Choroid plexus epithelial cell (primary cell): Measurements from ENCODE around the gene SRRM4.

Experiments used
- DNase-seq: peaks from one replicate; pipeline ENCODE4 v3.0.0-alpha.2; 2010; ENCODE audit warnings: low read depth
- H3K4me3 ChIP-seq: 2 replicates; pipeline ENCODE4 v1.5.1; 2011; ENCODE audit warnings: low read depth, mild to moderate bottlenecking, control low read depth, low read length, moderate library complexity
- TF ChIP-seq, protein P1 (sequence below): conservative IDR thresholded peaks from 2 replicates; pipeline ENCODE4 v1.5.1; 2011; ENCODE audit warnings: low read depth, mild to moderate bottlenecking, control low read depth, inconsistent platforms, low read length, moderate library complexity

SRRM4 gene

DNA sequence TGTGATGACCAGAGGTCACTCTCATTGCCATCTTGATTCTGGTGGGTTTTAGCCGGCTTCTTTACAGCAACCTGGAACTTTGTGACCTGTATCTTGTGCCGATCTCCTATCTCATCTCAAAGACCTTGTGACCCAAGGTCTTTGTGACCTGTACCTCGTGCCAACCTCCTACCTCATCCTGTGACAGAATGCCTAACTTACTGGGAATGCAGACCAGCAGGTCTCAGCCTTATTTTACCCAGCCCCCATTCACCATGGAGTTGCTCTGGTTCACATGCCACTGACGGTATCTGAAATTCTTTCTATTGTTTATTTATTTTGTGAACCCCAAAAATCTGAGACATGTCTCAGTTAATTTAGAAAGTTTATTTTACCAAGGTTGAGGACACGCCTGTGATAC lies 189.9 kb downstream of the SRRM4 start:
- TF ChIP-seq, protein P1, sequence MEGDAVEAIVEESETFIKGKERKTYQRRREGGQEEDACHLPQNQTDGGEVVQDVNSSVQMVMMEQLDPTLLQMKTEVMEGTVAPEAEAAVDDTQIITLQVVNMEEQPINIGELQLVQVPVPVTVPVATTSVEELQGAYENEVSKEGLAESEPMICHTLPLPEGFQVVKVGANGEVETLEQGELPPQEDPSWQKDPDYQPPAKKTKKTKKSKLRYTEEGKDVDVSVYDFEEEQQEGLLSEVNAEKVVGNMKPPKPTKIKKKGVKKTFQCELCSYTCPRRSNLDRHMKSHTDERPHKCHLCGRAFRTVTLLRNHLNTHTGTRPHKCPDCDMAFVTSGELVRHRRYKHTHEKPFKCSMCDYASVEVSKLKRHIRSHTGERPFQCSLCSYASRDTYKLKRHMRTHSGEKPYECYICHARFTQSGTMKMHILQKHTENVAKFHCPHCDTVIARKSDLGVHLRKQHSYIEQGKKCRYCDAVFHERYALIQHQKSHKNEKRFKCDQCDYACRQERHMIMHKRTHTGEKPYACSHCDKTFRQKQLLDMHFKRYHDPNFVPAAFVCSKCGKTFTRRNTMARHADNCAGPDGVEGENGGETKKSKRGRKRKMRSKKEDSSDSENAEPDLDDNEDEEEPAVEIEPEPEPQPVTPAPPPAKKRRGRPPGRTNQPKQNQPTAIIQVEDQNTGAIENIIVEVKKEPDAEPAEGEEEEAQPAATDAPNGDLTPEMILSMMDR = no peak
- no peak overlapping the region for H3K4me3 ChIP-seq
- no peak for DNase-seq

DNA sequence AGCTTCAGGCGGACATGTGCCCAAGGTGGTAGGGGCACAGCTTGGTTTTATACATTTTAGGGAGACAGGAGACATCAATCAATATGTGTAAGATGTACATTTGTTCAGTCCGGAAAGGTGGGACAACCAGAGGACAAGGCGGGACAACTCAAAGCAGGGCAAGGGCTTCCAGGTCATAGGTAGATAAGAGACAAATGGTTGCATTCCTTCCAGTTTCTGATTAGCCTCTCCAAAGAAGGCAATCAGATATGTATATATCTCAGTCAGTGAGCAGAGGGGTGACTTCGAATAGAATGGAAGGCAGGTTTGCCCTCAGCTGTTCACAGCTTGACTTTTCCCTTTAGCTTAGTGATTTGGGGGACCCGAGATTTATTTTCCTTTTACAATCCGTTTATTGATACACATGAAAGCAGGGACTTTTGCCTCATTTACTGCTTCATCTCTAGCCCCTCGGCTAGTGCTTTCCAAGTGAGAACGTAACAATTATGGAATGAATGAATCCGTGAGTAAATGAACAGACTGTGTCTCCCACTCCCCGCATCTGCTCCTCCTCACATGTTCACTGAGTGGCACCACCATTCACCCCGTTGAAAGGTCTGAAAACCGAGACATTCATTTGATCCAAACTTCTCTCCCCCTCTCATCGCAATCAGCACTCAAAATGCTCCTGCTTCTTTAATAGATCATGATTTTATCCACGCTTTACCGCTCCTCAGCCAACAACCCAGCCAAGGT lies 190.5 kb downstream of the SRRM4 start:
- DNase-seq = no peak
- TF ChIP-seq, protein P1 = no peak
- no peak overlapping the region for H3K4me3 ChIP-seq

DNA sequence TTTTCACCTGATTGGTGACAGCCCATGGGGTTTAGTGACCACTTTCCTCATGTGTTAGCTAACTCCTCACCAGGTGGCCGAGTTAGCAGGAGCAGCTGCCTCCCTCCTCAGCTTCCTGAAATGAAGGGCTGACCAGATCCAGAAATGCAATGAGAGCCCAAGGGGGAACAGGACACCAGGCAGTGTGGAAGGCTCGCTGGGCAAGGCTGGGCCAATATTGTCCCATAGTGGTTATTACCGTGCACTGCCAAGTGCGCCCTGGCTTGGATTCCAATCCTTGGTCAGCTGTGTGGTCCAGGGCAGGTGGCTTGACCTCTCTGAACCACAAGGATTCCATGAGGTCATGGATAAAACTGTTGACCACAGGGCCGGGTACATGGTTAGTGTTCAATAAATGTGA lies 193.7 kb downstream of the SRRM4 start:
- TF ChIP-seq, protein P1 = no peak
- no peak overlapping the region for H3K4me3 ChIP-seq
- DNase-seq = no peak

DNA sequence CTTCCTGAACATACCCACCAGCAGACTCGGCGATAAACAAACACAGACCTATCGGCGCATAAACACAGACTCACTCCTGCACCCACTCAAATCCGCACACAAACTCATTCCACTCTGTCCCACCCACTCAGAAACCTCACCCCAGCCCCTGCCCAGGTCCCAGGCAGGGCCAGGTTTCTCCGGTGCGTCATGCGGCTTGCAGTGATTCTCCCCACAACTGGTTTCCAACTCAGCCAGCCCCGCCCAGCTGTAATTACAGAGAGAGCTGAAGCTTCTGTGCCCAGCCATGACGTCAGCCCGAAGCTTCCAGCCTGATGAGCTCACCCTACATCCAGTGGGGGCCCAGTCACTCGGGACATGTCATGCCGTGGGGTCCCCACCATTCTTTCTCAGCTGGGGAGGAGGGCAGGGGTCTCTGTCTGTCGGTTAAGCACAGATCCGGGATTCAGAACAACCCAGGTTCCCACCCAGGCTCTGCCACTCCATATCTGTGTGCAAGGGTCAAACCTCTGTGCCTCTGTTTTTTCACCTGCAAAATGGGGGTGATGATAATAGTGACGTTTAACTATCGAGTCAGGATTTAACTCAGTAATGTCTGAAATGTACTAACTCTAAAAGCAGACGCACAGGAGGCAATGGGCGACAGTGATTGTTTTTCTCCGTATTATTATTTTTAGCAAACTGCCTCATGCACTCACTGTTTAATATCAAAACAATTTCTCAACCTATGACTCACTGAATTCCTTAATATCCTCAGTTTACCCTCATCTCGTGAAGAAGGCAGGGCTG lies 195.1 kb downstream of the SRRM4 start:
- DNase-seq = peak; percentile 76
- H3K4me3 ChIP-seq = peak overlapping the region; percentile 28

DNA sequence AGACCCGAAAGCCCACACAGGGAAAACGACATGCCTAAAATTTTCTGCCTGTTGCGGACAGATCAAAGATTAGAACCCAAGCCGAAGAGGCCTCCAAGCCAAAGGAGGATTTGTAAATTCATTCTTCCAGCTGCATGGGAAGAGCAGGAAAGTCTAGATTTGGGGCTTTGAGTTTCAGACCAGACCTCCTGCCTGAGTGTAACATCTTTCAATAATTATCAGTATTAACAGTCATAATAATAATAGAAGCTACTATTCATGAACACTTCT lies 195.7 kb downstream of the SRRM4 start:
- TF ChIP-seq, protein P1 = no peak
- no peak overlapping the region for H3K4me3 ChIP-seq
- DNase-seq = no peak

More for the DNA sequence above, 195.1 kb downstream of the SRRM4 start:
- TF ChIP-seq, protein P1 = no peak

DNA sequence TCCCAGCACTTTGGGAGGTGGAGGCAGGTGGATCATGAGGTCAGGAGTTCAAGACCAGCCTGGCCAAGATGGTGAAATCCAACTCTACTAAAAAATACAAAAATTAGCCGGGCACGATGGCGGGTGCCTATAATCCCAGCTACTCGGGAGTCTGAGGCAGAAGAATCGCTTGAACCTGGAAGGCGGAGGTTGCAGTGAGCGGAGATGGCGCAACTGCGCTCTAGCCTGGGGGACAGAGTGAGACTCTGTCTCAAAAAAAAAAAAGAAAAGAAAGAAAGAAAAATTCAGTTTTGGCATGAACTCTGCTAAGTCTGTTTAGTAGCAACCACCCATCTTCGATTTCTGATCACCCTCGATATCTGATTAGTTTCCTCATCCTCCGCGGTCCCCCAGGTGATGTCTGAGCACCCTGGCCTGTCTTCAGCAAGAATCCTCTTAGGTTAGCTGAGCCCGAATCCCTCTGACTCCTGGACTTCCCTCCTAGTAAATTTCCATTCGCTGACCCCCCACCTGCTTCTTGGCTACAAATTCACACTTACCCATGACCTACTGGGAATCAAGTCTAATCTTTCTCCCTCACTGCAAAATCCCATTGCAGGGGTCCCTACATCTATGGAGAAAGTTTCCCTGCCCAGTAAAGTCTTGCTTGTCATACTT lies 196.5 kb downstream of the SRRM4 start:
- no peak for DNase-seq
- TF ChIP-seq, protein P1 = no peak
- H3K4me3 ChIP-seq = no peak overlapping the region
